IMR-90 (cell line): ENCODE results near the gene LMO1. TPM values are rescaled to one million over a fixed set of nuclear protein-coding genes. Genes with fewer than 3 reads are reported as not detected.

Experiments used
- ATAC-seq: fragments of 200-7000 bp; cut with Tn5 transposase; 2 replicates; pipeline ENCODE4 v1.9.1; 2020; ENCODE audit warnings: low read depth, mild to moderate bottlenecking, moderate library complexity
- BruUV-seq: library from RNA; stranded (reverse); fragments of 400-500 nt; replicated peaks from 2 replicates; lab custom pipeline; 2021; lab: Mats Ljungman, UMichigan
- CTCF ChIA-PET: fragments of 300-600 bp; formaldehyde crosslinking; extraction: SDS; loops from one replicate; lab custom pipeline; 2021; ENCODE audit warnings: antibody characterized with exemption; lab: Yijun Ruan, JAX
- POLR2A ChIA-PET: fragments of 300-600 bp; sonication (Branson Sonifier 250); formaldehyde crosslinking; loops from one replicate; lab custom pipeline; 2022; ENCODE audit warnings: antibody characterized with exemption; ENCODE audit not compliant: unreplicated experiment; lab: Charles Lee
- DNase-seq: peaks from one replicate; pipeline ENCODE4 v3.0.0; 2013
- H2AFZ ChIP-seq: replicated peaks from 2 replicates; pipeline ENCODE3; 2013; ENCODE audit warnings: low read length, mild to moderate bottlenecking; ENCODE audit not compliant: poor library complexity
- H2AK5ac ChIP-seq: 2 replicates; pipeline ENCODE4 v1.6.1; 2013; ENCODE audit warnings: low read depth, low read length, inconsistent platforms
- H2AK9ac ChIP-seq: replicated peaks from 2 replicates; pipeline ENCODE3; 2013; ENCODE audit warnings: mild to moderate bottlenecking, low read depth, low read length, moderate library complexity; ENCODE audit not compliant: poor library complexity
- H2BK120ac ChIP-seq: 2 replicates; pipeline ENCODE4 v1.6.1; 2013; ENCODE audit warnings: low read depth, low read length, inconsistent platforms
- H2BK15ac ChIP-seq: 3 replicates; pipeline ENCODE4 v1.6.1; 2013; ENCODE audit warnings: low read depth, low read length, inconsistent platforms
- H2BK20ac ChIP-seq: 2 replicates; pipeline ENCODE4 v1.6.1; 2013; ENCODE audit warnings: low read depth, mild to moderate bottlenecking, inconsistent platforms, low read length, moderate library complexity
- H2BK5ac ChIP-seq: 2 replicates; pipeline ENCODE4 v1.6.1; 2013; ENCODE audit warnings: mild to moderate bottlenecking, low read depth, low read length, inconsistent platforms; ENCODE audit not compliant: poor library complexity, severe bottlenecking
- H3K14ac ChIP-seq: replicated peaks from 2 replicates; pipeline ENCODE4 v1.6.1; 2013; ENCODE audit warnings: low read depth, low read length, inconsistent platforms
- H3K18ac ChIP-seq: 2 replicates; pipeline ENCODE4 v1.6.1; 2013; ENCODE audit warnings: low read depth, low read length, control low read depth
- H3K23ac ChIP-seq: 2 replicates; pipeline ENCODE4 v1.6.1; 2013; ENCODE audit warnings: low read depth, low read length, inconsistent platforms
- H3K27ac ChIP-seq: 2 replicates; pipeline ENCODE4 v1.5.1; 2013; ENCODE audit warnings: mild to moderate bottlenecking, control low read depth, low read length; ENCODE audit not compliant: insufficient read depth
- H3K27me3 ChIP-seq: 2 replicates; pipeline ENCODE4 v1.6.1; 2013; ENCODE audit warnings: low read length; ENCODE audit not compliant: control insufficient read depth, insufficient read depth
- H3K36me3 ChIP-seq: 2 replicates; pipeline ENCODE4 v1.6.1; 2013; ENCODE audit warnings: low read length, mixed read lengths; ENCODE audit not compliant: control insufficient read depth, insufficient read depth
- H3K4ac ChIP-seq: 2 replicates; pipeline ENCODE4 v1.6.1; 2013; ENCODE audit warnings: low read depth, low read length, inconsistent platforms
- H3K4me1 ChIP-seq: 2 replicates; pipeline ENCODE4 v1.6.1; 2013; ENCODE audit warnings: low read length, mixed read lengths; ENCODE audit not compliant: control insufficient read depth, insufficient read depth
- H3K4me2 ChIP-seq: 2 replicates; pipeline ENCODE4 v1.6.1; 2013; ENCODE audit warnings: low read depth, mild to moderate bottlenecking, control low read depth, low read length, moderate library complexity
- H3K4me3 ChIP-seq: 2 replicates; pipeline ENCODE4 v1.5.1; 2013; ENCODE audit warnings: low read depth, mild to moderate bottlenecking, control low read depth, low read length, moderate library complexity; ENCODE audit not compliant: insufficient read depth
- H3K56ac ChIP-seq: 2 replicates; pipeline ENCODE4 v1.6.1; 2013; ENCODE audit warnings: low read length, inconsistent platforms; ENCODE audit not compliant: insufficient read depth; ENCODE audit errors: extremely low read depth
- H3K79me1 ChIP-seq, 2 experiments: 2 replicates each; pipeline ENCODE4 v1.6.1; 2013; ENCODE audit warnings: low read length in 2 of 2, inconsistent platforms in 1 of 2, low read depth in 1 of 2
- H3K9ac ChIP-seq: 2 replicates; pipeline ENCODE4 v1.6.1; 2013; ENCODE audit warnings: low read depth, low read length, control low read depth
- H3K9me1 ChIP-seq: 2 replicates; pipeline ENCODE4 v1.6.1; 2013; ENCODE audit warnings: low read length, inconsistent platforms; ENCODE audit not compliant: insufficient read depth
- H3K9me3 ChIP-seq: 2 replicates; pipeline ENCODE4 v1.6.1; 2013; ENCODE audit warnings: low read length; ENCODE audit not compliant: control insufficient read depth, insufficient read depth
- H4K20me1 ChIP-seq: 2 replicates; pipeline ENCODE4 v1.6.1; 2013; ENCODE audit warnings: low read length, inconsistent platforms; ENCODE audit not compliant: insufficient read depth
- H4K5ac ChIP-seq: 2 replicates; pipeline ENCODE4 v1.6.1; 2013; ENCODE audit warnings: mild to moderate bottlenecking, low read depth, low read length, control low read depth
- H4K8ac ChIP-seq, 2 experiments: 2 replicates each; pipeline ENCODE4 v1.6.1; 2013; ENCODE audit warnings: low read depth in 2 of 2, low read length in 2 of 2, control low read depth in 1 of 2, inconsistent platforms in 1 of 2
- H4K91ac ChIP-seq: 2 replicates; pipeline ENCODE4 v1.6.1; 2013; ENCODE audit warnings: low read depth, low read length, inconsistent platforms; ENCODE audit not compliant: insufficient read depth
- CEBPB ChIP-seq: IDR thresholded peaks from 2 replicates; pipeline ENCODE4 v1.6.1; 2012; ENCODE audit warnings: low read depth, low read length, improper control_type of control experiment
- FOS ChIP-seq: fragments of 150-350 bp; IDR thresholded peaks from 2 replicates; pipeline ENCODE4 v1.6.1; 2016; ENCODE audit warnings: low read depth, low read length
- MAFK ChIP-seq: IDR thresholded peaks from 2 replicates; pipeline ENCODE4 v1.6.1; 2012; ENCODE audit warnings: low read depth, low read length, improper control_type of control experiment
- MXI1 ChIP-seq: IDR thresholded peaks from 2 replicates; pipeline ENCODE4 v1.6.1; 2012; ENCODE audit warnings: low read depth, mild to moderate bottlenecking, low read length, moderate library complexity, borderline replicate concordance
- RCOR1 ChIP-seq: IDR thresholded peaks from 2 replicates; pipeline ENCODE4 v1.6.1; 2012; ENCODE audit warnings: mild to moderate bottlenecking, low read length, improper control_type of control experiment; ENCODE audit not compliant: insufficient replicate concordance
- WGBS, 2 experiments: methylation state at CpG; one replicate each; pipeline versions ENCODE4 v1.1.5 to v1.1.7; 2013; ENCODE audit warnings: missing lambda C conversion rate in 2 of 2; ENCODE audit not compliant: insufficient read length in 1 of 2; ENCODE audit errors: extremely low coverage in 2 of 2; 5-methylcytosine and 5-hydroxymethylcytosine counted together
- dilution Hi-C: fragments of 300-500 bp; cut with HindIII; formaldehyde crosslinking; loops from one replicate; pipeline ENCODE4 v1.14.3; 2018; ENCODE audit warnings: low sequenced_read_pairs; ENCODE audit not compliant: unreplicated experiment
- in situ Hi-C: fragments of 300-500 bp; cut with MboI; formaldehyde crosslinking; loops from 3 replicates; pipeline ENCODE4 v1.14.3; 2019; ENCODE audit warnings: low sequenced_read_pairs, inconsistent platforms, mixed read lengths
- intact Hi-C: fragments of 100-400 bp; cut with micrococcal nuclease; formaldehyde crosslinking; loops from 2 replicates; pipeline ENCODE4 v1.10.0; 2022
- polyA plus RNA-seq, 3 experiments: library from polyadenylated mRNA; depleted of rRNA; stranded (reverse); fragments of >200 nt; gene quantifications; 2 replicates each; pipeline ENCODE4 v1.2.3, GENCODE V29; 2012; ENCODE audit warnings: low replicate concordance in 1 of 3
- total RNA-seq: library from RNA; depleted of rRNA; stranded (reverse); fragments of >200 nt; gene quantifications from 2 replicates; pipeline ENCODE4 v1.2.3, GENCODE V29; 2012
- TF ChIP-seq, protein P1 (sequence below): fragments of 150-350 bp; IDR thresholded peaks from 2 replicates; pipeline ENCODE4 v1.6.1; 2017; ENCODE audit warnings: mild to moderate bottlenecking, antibody characterized with exemption, low read length, low read depth

The LMO1 gene
- total and polyA plus RNA-seq, 2 of the 4 experiments (the other 2 are of a cell fraction): not detected

DNA sequence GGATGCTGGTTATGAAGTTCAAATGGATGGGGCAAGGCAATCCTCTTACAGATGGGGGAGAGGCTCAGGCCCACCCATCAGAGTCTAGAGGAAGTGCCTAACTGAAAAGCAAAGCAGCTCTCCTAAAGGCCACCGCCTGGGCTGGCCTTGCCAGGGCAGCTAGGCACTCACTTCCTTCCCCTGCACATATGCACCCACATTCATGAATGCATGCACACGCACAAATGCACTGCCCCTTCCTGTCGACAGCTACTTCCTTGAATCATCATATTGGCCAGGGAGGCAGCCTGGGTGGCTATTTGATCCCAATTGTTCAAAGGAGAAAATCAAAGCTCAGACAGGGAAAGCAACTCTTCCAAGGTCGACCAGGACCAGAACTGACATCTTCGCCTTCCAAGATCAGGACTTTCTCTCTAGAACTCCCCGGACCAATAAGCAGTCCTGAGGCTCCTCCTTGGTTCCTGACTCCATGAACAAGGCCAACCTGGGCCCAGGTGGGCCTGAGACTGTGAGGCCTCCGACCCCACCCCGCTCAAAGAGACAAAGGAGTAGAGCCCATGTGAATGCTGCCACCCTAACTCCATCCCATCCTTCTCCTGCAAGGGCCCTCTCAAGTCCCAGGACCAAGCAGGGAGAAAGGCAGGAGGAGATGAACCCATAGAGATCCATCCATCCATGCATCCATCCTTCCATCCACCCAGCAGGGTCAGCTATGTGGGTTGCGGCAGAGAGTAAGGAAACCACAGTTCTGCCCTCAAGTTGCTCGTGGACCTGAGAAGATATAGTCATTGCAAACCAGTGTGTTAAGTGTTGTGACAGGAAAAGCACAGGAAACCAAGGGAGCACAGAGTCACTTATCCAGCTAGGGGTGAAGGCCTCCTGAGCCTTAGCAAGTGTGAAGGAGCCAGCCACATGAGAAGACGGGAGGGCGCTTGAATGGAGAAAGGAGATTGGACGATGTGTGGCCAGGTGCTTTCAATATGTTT is 35.4 kb upstream of the LMO1 start:
- in situ Hi-C loops (no loop called here), intact Hi-C loops (no loop called here), dilution Hi-C loops (no loop called here)
- Histone ChIP-seq H3K4me1 (no peaks in the 10 kb centered on the region), H4K8ac (no peak overlapping the region), H3K23ac (no peak overlapping the region), H2BK5ac (no peak overlapping the region), H2AK5ac (no peak overlapping the region), H3K4ac (no peak overlapping the region), H2AFZ (no peak overlapping the region), H3K4me3 (no peak overlapping the region), H3K27me3 (peaks cover 7% of the 10 kb centered on the region; the same call in 1 of the 2 replicates), H2BK20ac (no peak overlapping the region), H2BK15ac (no peak overlapping the region), H3K14ac (no peak overlapping the region), H2AK9ac (no peak overlapping the region), H4K20me1 (no peaks in the 10 kb centered on the region; the same call in 1 of the 2 replicates), H3K27ac (no peak overlapping the region), H3K36me3 (no peaks in the 10 kb centered on the region), H3K18ac (no peak overlapping the region), H3K79me1 (no peaks in the 10 kb centered on the region), H3K9me3 (no peaks in the 10 kb centered on the region), H4K5ac (no peak overlapping the region), H2BK120ac (no peak overlapping the region), H3K9ac (no peak overlapping the region), H3K56ac (no peak overlapping the region), H3K9me1 (no peaks in the 10 kb centered on the region), H3K4me2 (no peak overlapping the region), H4K91ac (no peak overlapping the region)
- DNase-seq: no peak
- 64% methylated on average over 5 of the region's 13 CpGs; no CpG with 5 or more reads in 1 of the 2 experiments for WGBS, 2 experiments
- TF ChIP-seq CEBPB (no peak), MXI1 (no peak), MAFK (no peak), FOS (no peak), RCOR1 (no peak)
- TF ChIP-seq, protein P1, sequence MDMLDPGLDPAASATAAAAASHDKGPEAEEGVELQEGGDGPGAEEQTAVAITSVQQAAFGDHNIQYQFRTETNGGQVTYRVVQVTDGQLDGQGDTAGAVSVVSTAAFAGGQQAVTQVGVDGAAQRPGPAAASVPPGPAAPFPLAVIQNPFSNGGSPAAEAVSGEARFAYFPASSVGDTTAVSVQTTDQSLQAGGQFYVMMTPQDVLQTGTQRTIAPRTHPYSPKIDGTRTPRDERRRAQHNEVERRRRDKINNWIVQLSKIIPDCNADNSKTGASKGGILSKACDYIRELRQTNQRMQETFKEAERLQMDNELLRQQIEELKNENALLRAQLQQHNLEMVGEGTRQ: no peak
- no peak for ATAC-seq
- ChIA-PET POLR2A (no interaction called here), CTCF (no interaction called here)
- BruUV-seq: no TSS peak
